Esophagus (tissue), 2 donors: Measurements from ENCODE around the gene FUCA2. TPM values are rescaled to one million over a fixed set of nuclear protein-coding genes. Genes with fewer than 3 reads are reported as not detected.
"Not testable (repeated sequence)": the region's sequence is repeated elsewhere in the genome, so short reads cannot be mapped to it uniquely, and the experiment has no call there.

Experiments
- H3K27ac ChIP-seq, 2 donors: one replicate each; pipeline ENCODE4 v1.5.1; 2013; ENCODE audit warnings: low read depth in 2 of 2, mild to moderate bottlenecking in 2 of 2, inconsistent platforms in 1 of 2, low read length in 1 of 2, moderate library complexity in 1 of 2
- H3K27me3 ChIP-seq, 2 donors: one replicate each; pipeline ENCODE4 v1.6.1; 2013; ENCODE audit warnings: low read length in 2 of 2, control low read depth in 1 of 2, mild to moderate bottlenecking in 1 of 2; ENCODE audit not compliant: insufficient read depth in 2 of 2, control insufficient read depth in 1 of 2
- H3K36me3 ChIP-seq, 2 donors: one replicate each; pipeline ENCODE4 v1.6.1; 2013; ENCODE audit warnings: low read length in 1 of 2; ENCODE audit not compliant: control insufficient read depth in 2 of 2, insufficient read depth in 2 of 2
- H3K4me1 ChIP-seq, 2 donors: one replicate each; pipeline ENCODE4 v1.6.1; 2013; ENCODE audit warnings: low read length in 1 of 2; ENCODE audit not compliant: control insufficient read depth in 2 of 2, insufficient read depth in 2 of 2
- H3K4me3 ChIP-seq, 2 donors: one replicate each; pipeline ENCODE4 v1.5.1; 2013; ENCODE audit warnings: low read length in 2 of 2, mild to moderate bottlenecking in 2 of 2, low read depth in 1 of 2, moderate library complexity in 1 of 2
- H3K9me3 ChIP-seq, 2 donors: one replicate each; pipeline ENCODE4 v1.6.1; 2013; ENCODE audit warnings: mild to moderate bottlenecking in 2 of 2, low read depth in 1 of 2, low read length in 1 of 2, moderate library complexity in 1 of 2; ENCODE audit not compliant: control insufficient read depth in 2 of 2, insufficient read depth in 1 of 2
- WGBS, 2 donors: extraction: QIAGEN DNeasy Blood & Tissue Kit; methylation state at CpG; one replicate each; pipeline ENCODE4 v1.1.7; 2013; 5-methylcytosine and 5-hydroxymethylcytosine counted together
- polyA plus RNA-seq, 2 donors: library from polyadenylated mRNA; stranded (reverse); fragments of 200-250 nt; gene quantifications; one replicate each; pipeline ENCODE4 v1.2.3, GENCODE V29; 2013
- donor health status: healthy with polysubstance abuse.
- donor health status: Bipolar disorder and iron deficiency.

FUCA2 gene
- polyA plus RNA-seq, 2 donors, result 10.1 to 12.8 TPM

DNA sequence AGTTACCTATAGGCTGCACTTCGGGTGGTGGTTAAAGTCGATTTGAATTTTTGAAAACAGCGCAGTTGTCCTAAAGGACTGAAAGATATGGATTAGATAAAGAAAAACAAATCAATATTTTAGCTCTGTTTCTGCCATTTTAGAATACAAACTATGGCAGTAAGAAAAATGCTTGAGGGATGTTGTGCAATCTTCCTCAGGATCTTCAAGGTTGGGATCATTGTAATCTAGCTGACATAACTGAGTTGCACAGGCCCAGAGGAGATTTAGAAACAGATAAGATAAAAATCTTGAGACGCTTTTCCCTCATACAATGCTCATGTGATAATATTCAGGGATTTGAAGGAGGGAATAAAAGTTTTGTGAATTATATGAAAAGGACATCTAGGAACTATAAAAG is 60.0 kb downstream of the FUCA2 start:
- Histone ChIP-seq H3K4me3 (peak overlapping the region; percentile 70 to 84), H3K27me3 (no peaks in the 10 kb centered on the region), H3K27ac (peak overlapping the region in 1 of 2 donors; percentile 80), H3K4me1 (no peaks in the 10 kb centered on the region), H3K9me3 (no peaks in the 10 kb centered on the region), H3K36me3 (no peaks in the 10 kb centered on the region)
- WGBS, 2 donors, result 30 to 38% methylated on average over 4 of the region's 4 CpGs

DNA sequence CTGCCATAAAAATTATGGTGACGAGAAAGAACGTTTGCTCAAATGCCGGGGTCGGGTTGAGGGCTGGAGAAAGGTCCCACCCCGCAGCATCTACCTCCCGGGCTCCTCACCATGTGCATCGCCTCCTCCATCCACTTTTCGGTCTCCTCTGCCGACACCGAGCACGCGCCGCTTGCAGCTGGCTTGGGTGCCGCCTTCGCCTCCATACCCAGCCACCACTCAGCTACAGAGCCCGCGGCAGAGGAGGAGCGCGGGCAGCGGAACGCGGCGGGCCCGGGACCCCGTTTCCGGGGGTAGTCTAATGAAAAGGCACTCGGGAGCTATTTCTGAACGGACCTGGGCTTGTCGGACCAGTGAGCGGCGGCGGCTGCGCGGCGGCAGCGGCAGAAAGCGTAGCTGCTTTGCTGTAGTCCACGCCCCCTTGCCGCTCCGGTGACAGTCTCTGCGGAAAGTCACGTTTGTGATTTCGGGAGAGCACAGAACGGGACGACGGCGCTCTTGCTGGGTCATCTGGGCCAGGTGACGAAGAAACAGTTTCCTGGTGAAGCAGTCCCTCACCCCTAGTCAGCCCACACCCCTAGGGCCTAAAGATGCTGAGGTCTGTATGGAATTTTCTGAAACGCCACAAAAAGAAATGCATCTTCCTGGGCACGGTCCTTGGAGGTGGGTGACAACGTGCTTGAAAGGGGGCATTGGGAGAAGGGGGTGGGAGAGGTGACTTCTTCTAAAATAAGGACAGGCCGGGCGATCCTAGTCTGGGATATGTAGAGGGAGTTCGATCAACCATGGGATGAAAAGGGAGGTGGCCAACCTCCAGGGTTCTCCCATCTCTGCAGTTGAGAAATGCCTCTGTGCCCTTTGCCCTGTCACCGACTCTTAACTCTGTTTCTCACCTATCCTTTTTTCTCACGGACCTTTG is 60.8 kb downstream of the FUCA2 start, which contains the start of the genes ADAT2 and PEX3:
TSS of gene ADAT2 (minus strand) at position 243 of the 919 bp plus-strand sequence. CDS start at position 206, 37 bp downstream.
TSS of gene PEX3 (plus strand) at position 353 of the 919 bp plus-strand sequence. CDS start at position 591, 238 bp downstream.
- Histone ChIP-seq H3K4me3 (peak within 1 kb of the TSS; percentile 70 to 84), H3K36me3 (no peaks in the 10 kb centered on the region), H3K4me1 (no peaks in the 10 kb centered on the region), H3K9me3 (no peaks in the 10 kb centered on the region), H3K27ac (peak within 1 kb of the TSS; percentile 80 to 89), H3K27me3 (no peaks in the 10 kb centered on the region)
- 0% methylated on average over 56 of the region's 56 CpGs for WGBS, 2 donors

DNA sequence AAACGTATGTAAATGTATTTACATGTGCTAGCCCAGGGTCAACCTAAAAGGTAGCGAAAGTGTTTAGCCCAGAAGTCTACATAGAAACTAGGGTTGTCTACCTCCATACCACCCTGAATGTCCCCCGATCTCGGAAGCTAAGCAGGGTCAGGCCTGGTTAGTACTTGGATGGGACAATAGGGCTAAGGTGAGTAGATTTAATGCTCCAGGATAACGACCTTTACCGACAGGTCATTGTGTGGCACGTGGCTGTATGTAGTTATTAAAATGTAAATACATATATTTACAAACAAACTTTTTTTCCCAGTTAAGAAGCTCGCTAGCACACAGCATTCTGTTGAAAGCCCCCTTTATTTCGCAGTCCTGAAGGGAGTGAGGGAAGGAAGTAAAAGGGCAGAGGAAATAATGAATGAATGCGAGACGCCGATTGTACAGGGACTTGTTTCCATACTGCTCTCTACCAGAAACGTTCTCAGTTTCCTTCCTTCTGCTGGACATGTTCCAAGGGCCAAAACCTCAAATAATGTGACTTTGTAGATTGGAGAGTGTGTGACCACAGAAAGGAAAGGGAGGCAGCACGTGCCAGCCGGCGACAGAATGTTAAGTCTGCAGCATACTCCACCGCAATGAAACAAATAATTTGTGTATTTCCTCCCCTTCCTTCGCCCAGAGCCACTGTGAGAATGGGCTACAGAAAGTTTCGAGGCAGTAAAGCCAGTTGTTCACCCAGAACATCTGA is 61.6 kb downstream of the FUCA2 start:
- Histone ChIP-seq H3K4me1 (no peaks in the 10 kb centered on the region), H3K27me3 (no peaks in the 10 kb centered on the region), H3K27ac (peak overlapping the region; percentile 77 to 89), H3K4me3 (peak overlapping the region; percentile 70 to 84), H3K36me3 (no peaks in the 10 kb centered on the region), H3K9me3 (no peaks in the 10 kb centered on the region)
- 4 to 5% methylated on average over 19 of the region's 19 CpGs for WGBS, 2 donors

DNA sequence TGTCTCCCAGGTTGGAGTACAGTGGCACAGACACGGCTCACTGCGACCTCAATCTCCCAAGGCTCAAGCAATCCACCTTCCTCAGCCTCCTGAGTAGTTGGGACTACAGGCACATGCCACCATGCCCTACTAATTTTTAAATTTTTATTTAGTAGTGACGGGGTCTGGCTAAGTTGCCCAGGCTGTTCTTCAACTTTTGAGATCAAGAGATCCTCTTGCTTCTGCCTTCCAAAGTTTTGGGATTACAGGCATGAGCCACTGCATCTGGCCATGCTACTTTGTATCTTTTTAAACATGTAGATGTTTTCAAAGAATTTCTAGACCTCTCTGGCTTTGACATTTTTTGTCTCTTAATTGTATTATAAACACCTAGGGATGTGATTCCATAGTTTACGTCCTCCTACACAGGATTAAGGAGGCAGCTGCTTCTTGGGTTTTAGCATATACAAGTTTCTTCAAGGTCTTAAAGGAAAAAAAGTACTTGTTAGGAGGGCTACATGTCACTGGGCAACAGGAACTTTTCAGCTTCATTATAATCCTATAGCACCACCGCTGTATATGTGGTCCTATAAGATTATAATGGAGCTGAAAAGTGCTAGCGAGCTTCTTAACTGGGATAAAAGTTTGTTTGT is 62.3 kb downstream of the FUCA2 start:
- H3K4me3 ChIP-seq, result peak overlapping the region in 1 of 2 donors; percentile 84
- whole genome bisulfite sequencing, 2 donors, result 64 to 67% methylated on average over 6 of the region's 6 CpGs
- H3K36me3 ChIP-seq, result no peaks in the 10 kb centered on the region
- no peaks in the 10 kb centered on the region for H3K9me3 ChIP-seq
- no peaks in the 10 kb centered on the region for H3K4me1 ChIP-seq
- no peaks in the 10 kb centered on the region for H3K27me3 ChIP-seq
- no peak overlapping the region for H3K27ac ChIP-seq

DNA sequence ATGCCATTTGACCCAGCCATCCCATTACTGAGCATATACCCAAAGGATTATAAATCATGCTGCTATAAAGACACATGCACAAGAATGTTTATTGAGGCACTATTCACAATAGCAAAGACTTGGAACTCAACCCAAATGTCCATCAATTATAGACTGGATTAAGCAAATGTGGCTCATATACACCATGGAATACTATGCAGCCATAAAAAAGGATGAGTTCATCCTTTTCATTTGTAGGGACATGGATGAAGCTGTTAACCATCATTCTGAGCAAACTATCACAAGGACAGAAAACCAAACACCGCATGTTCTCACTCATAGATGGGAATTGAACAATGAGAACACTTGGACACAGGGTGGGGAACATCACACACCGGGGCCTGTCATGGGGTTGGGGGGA is 63.7 kb downstream of the FUCA2 start:
- WGBS, 2 donors, result 97 to 100% methylated on average over 2 of the region's 2 CpGs
- H3K27ac ChIP-seq, H3K27me3 ChIP-seq, H3K4me3 ChIP-seq, H3K4me1 ChIP-seq, H3K36me3 ChIP-seq, H3K9me3 ChIP-seq: not testable (repeated sequence)

Other genes starting within 250 kb of the FUCA2 start
- 10 to 100 TPM in 1 of 2 donors, 1 to 10 TPM in 1; 5.4 to 12.7 TPM for gene ADAT2, start 61.0 kb downstream of the FUCA2 start, polyA plus RNA-seq
- gene PEX3, start 60.9 kb downstream of the FUCA2 start, polyA plus RNA-seq, result 10 to 100 TPM; 16.5 to 18.3 TPM
- 10 to 100 TPM; 12.3 to 13.2 TPM for gene PHACTR2, start 166.2 kb upstream of the FUCA2 start, polyA plus RNA-seq